Measurements from ENCODE around the gene NAA50. TPM values are rescaled to one million over a fixed set of nuclear protein-coding genes. Genes with fewer than 3 reads are reported as not detected.

NAA50 gene
- total and polyA plus RNA-seq, 2 donors (not counting 3 experiments of a cell fraction or from before 2014, with no cell fraction given) = 53.1 to 160 TPM

DNA sequence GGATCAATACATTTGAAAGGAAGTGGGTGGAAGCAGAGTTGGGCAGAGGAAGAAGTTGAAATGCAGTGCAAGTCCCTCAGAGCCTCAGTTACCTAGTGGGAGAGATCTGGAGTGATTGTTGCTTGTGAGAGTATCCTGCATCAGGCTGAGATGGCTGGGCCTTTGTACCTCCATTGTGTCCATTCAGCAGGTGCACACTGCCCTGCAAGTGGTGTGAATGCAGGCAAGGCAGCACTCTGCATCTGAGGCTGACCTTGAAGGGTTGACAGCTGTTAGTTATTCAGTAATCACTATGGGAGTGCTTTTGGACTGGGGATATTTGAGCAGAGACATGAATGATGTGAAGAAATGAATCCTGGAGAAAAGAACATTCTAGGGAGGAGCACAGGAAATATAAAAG, 25.9 kb upstream of the NAA50 start:
- no peak for DNase-seq (ENCODE audit: low read depth, low spot score)
- H4K20me1 ChIP-seq (replicated peaks; ENCODE audit: control insufficient read depth, extremely low read depth, insufficient read depth, low read length) = no peaks in the 10 kb centered on the region
- no peaks in the 10 kb centered on the region for H3K9me1 ChIP-seq (replicated peaks; ENCODE audit: control insufficient read depth, extremely low read depth, insufficient read depth, low read length)
- no peaks in the 10 kb centered on the region for H3K27me3 ChIP-seq (ENCODE audit: control insufficient read depth in 2 of 2, insufficient read depth in 2 of 2, low read length in 2 of 2)
- no peak overlapping the region for H3K27ac ChIP-seq (ENCODE audit: insufficient read depth, low read depth, low read length)
- no peaks in the 10 kb centered on the region for H3K9me3 ChIP-seq (replicated peaks; ENCODE audit: control insufficient read depth, insufficient read depth, low read length)
- H3K79me2 ChIP-seq (ENCODE audit: control insufficient read depth, insufficient read depth, low read length) = no peaks in the 10 kb centered on the region
- POLR2A ChIA-PET = no interaction called here
- no TSS peak for BruUV-seq (replicated peaks)
- no peak overlapping the region for H3K4me2 ChIP-seq (ENCODE audit: insufficient read depth, low read length)
- dilution Hi-C loops (cut with MboI; ENCODE audit: extremely low pct_ligation_motif_present, low sequenced_read_pairs) = no loop called here
- H3K4me3 ChIP-seq (replicated peaks in 1 of 3; ENCODE audit: insufficient read depth in 1 of 3, low read depth in 1 of 3, low read length in 3 of 3) = no peak overlapping the region
- intact Hi-C loops (cut with micrococcal nuclease) = no loop called here
- no peak overlapping the region for H2AFZ ChIP-seq (ENCODE audit: low read depth, low read length)
- FAIRE-seq = no peak
- no peaks in the 10 kb centered on the region for H3K4me1 ChIP-seq (ENCODE audit: control insufficient read depth, extremely low read depth, insufficient read depth, low read length)
- no peaks in the 10 kb centered on the region for H3K36me3 ChIP-seq (ENCODE audit: control insufficient read depth in 2 of 2, extremely low read depth in 1 of 2, insufficient read depth in 2 of 2, low read length in 2 of 2)
- TF ChIP-seq EZH2 (IDR thresholded peaks at IDR 0.05; ENCODE audit: borderline replicate concordance, low read depth, low read length, severe bottlenecking) (no peak), POLR2AphosphoS5 (IDR thresholded peaks at IDR 0.05; ENCODE audit: insufficient read depth, low read depth, low read length) (no peak), MYC (IDR thresholded peaks at IDR 0.05; ENCODE audit: low read depth, low read length) (no peak), GATA2 (IDR thresholded peaks at IDR 0.05; ENCODE audit: insufficient read depth, insufficient read length, low read depth, low read length) (no peak), POLR2A (IDR thresholded peaks at IDR 0.05; ENCODE audit: low read depth, low read length) (no peak), FOS (IDR thresholded peaks at IDR 0.05; ENCODE audit: borderline replicate concordance, insufficient read depth, low read length) (no peak), JUN (IDR thresholded peaks at IDR 0.05; ENCODE audit: borderline replicate concordance, insufficient read depth, insufficient read length, low read depth) (no peak)
- TF ChIP-seq, protein P1, sequence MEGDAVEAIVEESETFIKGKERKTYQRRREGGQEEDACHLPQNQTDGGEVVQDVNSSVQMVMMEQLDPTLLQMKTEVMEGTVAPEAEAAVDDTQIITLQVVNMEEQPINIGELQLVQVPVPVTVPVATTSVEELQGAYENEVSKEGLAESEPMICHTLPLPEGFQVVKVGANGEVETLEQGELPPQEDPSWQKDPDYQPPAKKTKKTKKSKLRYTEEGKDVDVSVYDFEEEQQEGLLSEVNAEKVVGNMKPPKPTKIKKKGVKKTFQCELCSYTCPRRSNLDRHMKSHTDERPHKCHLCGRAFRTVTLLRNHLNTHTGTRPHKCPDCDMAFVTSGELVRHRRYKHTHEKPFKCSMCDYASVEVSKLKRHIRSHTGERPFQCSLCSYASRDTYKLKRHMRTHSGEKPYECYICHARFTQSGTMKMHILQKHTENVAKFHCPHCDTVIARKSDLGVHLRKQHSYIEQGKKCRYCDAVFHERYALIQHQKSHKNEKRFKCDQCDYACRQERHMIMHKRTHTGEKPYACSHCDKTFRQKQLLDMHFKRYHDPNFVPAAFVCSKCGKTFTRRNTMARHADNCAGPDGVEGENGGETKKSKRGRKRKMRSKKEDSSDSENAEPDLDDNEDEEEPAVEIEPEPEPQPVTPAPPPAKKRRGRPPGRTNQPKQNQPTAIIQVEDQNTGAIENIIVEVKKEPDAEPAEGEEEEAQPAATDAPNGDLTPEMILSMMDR (IDR thresholded peaks at IDR 0.05; ENCODE audit: extremely low read depth in 1 of 2, insufficient read depth in 1 of 2, low read depth in 1 of 2, low read length in 2 of 2) = no peak
- TF ChIP-seq, protein P2, sequence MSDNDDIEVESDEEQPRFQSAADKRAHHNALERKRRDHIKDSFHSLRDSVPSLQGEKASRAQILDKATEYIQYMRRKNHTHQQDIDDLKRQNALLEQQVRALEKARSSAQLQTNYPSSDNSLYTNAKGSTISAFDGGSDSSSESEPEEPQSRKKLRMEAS (IDR thresholded peaks at IDR 0.05; ENCODE audit: insufficient read depth, insufficient read length) = no peak
- CTCF ChIA-PET = no interaction called here
- H3K9ac ChIP-seq (replicated peaks; ENCODE audit: extremely low read depth, insufficient read depth, low read length) = no peak overlapping the region
